HepG2 (cell line): ENCODE results near the gene UPB1.

ENCODE experiments used
- EP300 ChIP-seq, 3 experiments: sonication (generic) in 1 of 3; formaldehyde crosslinking in 1 of 3; IDR thresholded peaks; 2 replicates each; pipeline versions ENCODE4 v1.5.1 to v1.6.1; 2011 to 2020; ENCODE audit warnings: low read depth in 2 of 3, low read length in 2 of 3, borderline replicate concordance in 1 of 3, improper control_type of control experiment in 1 of 3, mild to moderate bottlenecking in 1 of 3, missing genetic modification reagents in 1 of 3, moderate library complexity in 1 of 3
- HNRNPH1 ChIP-seq: fragments of 200-400 bp; formaldehyde crosslinking; optimal IDR thresholded peaks from 2 replicates; pipeline ENCODE3; 2017; ENCODE audit warnings: mild to moderate bottlenecking, low read depth, low read length
- TBP ChIP-seq: sonication (generic); formaldehyde crosslinking; IDR thresholded peaks from 2 replicates; pipeline ENCODE4 v1.5.0; 2020; ENCODE audit warnings: missing genetic modification reagents
- ZKSCAN5 ChIP-seq: sonication (generic); formaldehyde crosslinking; IDR thresholded peaks from 2 replicates; pipeline ENCODE4 v1.5.1; 2020; ENCODE audit warnings: mild to moderate bottlenecking, missing genetic modification reagents
- TF ChIP-seq, protein P1 (sequence below): sonication (generic); formaldehyde crosslinking; IDR thresholded peaks from 2 replicates; pipeline ENCODE4; 2020; ENCODE audit warnings: missing genetic modification reagents, mild to moderate bottlenecking, borderline replicate concordance

DNA sequence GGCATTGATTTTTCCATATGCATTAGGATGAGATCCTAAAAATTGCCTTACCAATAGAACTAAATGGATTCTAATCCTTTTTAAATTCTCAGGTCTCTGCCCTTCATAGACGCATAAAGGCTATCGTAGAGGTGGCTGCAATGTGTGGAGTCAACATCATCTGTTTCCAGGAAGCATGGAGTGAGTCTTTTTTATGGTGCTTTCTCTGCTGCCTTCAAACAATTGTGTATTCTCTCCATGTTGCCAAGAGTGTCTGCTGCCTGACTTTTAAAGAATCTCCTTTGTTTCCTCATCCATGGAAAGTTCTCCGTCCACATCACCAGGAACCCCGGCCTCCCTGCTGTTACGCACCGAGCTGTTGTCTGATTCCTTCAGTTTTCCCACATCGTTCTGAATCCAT, 6.9 kb downstream of the UPB1 start:
- TF ChIP-seq, protein P1, sequence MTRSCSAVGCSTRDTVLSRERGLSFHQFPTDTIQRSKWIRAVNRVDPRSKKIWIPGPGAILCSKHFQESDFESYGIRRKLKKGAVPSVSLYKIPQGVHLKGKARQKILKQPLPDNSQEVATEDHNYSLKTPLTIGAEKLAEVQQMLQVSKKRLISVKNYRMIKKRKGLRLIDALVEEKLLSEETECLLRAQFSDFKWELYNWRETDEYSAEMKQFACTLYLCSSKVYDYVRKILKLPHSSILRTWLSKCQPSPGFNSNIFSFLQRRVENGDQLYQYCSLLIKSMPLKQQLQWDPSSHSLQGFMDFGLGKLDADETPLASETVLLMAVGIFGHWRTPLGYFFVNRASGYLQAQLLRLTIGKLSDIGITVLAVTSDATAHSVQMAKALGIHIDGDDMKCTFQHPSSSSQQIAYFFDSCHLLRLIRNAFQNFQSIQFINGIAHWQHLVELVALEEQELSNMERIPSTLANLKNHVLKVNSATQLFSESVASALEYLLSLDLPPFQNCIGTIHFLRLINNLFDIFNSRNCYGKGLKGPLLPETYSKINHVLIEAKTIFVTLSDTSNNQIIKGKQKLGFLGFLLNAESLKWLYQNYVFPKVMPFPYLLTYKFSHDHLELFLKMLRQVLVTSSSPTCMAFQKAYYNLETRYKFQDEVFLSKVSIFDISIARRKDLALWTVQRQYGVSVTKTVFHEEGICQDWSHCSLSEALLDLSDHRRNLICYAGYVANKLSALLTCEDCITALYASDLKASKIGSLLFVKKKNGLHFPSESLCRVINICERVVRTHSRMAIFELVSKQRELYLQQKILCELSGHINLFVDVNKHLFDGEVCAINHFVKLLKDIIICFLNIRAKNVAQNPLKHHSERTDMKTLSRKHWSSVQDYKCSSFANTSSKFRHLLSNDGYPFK (CRISPR knock-in tag) = no peak
- TF ChIP-seq TBP (CRISPR knock-in tag) (no peak), ZKSCAN5 (CRISPR knock-in tag) (no peak), EP300 (IDR thresholded peaks at IDR 0.05; ENCODE audit: low read depth in 2 of 2, low read length in 2 of 2) (no peak), EP300 (CRISPR knock-in tag; IDR thresholded peaks at IDR 0.05; ENCODE audit: borderline replicate concordance) (no peak), HNRNPH1 (no peak)
